Non-pigmented ciliary epithelial cell (primary cell): ENCODE results near the gene CHIA.

Experiments used
- DNase-seq: peaks from one replicate; pipeline ENCODE4 v3.0.0-alpha.2; 2010; ENCODE audit warnings: low read depth

Gene CHIA

GRCh38 chr1:111366256-111366655 is 75.6 kb downstream of the CHIA start:
- DNase-seq = peak; percentile 8

GRCh38 chr1:111369177-111369576 is 78.5 kb downstream of the CHIA start:
- no peak for DNase-seq

GRCh38 chr1:111369645-111370044 is 79.0 kb downstream of the CHIA start:
- DNase-seq = no peak
